B cell (primary cell): Measurements from ENCODE around the gene CPNE5.

Source experiments
- EZH2 ChIP-seq: IDR thresholded peaks from 2 replicates; pipeline ENCODE4 v1.6.1; 2012; ENCODE audit warnings: borderline replicate concordance, low read depth, mild to moderate bottlenecking, moderate library complexity, low read length; ENCODE audit not compliant: insufficient read depth, poor library complexity, severe bottlenecking
- TF ChIP-seq, protein P1 (sequence below): fragments of 200-600 bp; IDR thresholded peaks from one replicate; pipeline ENCODE4 v1.8.0; 2022; ENCODE audit warnings: antibody characterized with exemption, mild to moderate bottlenecking

- TF ChIP-seq, protein P1, sequence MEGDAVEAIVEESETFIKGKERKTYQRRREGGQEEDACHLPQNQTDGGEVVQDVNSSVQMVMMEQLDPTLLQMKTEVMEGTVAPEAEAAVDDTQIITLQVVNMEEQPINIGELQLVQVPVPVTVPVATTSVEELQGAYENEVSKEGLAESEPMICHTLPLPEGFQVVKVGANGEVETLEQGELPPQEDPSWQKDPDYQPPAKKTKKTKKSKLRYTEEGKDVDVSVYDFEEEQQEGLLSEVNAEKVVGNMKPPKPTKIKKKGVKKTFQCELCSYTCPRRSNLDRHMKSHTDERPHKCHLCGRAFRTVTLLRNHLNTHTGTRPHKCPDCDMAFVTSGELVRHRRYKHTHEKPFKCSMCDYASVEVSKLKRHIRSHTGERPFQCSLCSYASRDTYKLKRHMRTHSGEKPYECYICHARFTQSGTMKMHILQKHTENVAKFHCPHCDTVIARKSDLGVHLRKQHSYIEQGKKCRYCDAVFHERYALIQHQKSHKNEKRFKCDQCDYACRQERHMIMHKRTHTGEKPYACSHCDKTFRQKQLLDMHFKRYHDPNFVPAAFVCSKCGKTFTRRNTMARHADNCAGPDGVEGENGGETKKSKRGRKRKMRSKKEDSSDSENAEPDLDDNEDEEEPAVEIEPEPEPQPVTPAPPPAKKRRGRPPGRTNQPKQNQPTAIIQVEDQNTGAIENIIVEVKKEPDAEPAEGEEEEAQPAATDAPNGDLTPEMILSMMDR, result no peak
- TF ChIP-seq EZH2, result no peak
These were observed 32.4 kb upstream of the CPNE5 start for GRCh38 chr6:36871686-36872085.
